Sigmoid colon (tissue), 4 donors: ENCODE measurements around the gene PLEKHD1.

Source experiments
- CTCF ChIP-seq, 4 experiments: fragments of 450-650 bp in 3 of 4; fragments of 200-600 bp in 1 of 4; IDR thresholded peaks; one replicate each; pipeline ENCODE4 v1.5.1; 2016 to 2019; ENCODE audit warnings: antibody characterized with exemption in 4 of 4, mild to moderate bottlenecking in 3 of 4, moderate library complexity in 2 of 4
- POLR2A ChIP-seq, 2 donors: fragments of 450-650 bp; IDR thresholded peaks; one replicate each; pipeline ENCODE4 v1.6.1; 2016; ENCODE audit warnings: antibody characterized with exemption in 2 of 2, mild to moderate bottlenecking in 2 of 2, moderate library complexity in 2 of 2
- POLR2AphosphoS5 ChIP-seq, 4 donors: sonication (generic); formaldehyde crosslinking; IDR thresholded peaks; one replicate each; pipeline ENCODE4 v1.6.1; 2017; ENCODE audit warnings: antibody characterized with exemption in 4 of 4

GRCh38 chr14:69499436-69499835 is 14.9 kb downstream of the PLEKHD1 start:
- no peak for TF ChIP-seq POLR2A (IDR thresholded peaks at IDR 0.05)
- TF ChIP-seq CTCF (IDR thresholded peaks at IDR 0.05) = no peak
- TF ChIP-seq POLR2AphosphoS5 (IDR thresholded peaks at IDR 0.05) = no peak
